K562 (cell line): Measurements from ENCODE around the gene EIF4EBP2. TPM values are rescaled to one million over a fixed set of nuclear protein-coding genes. Genes with fewer than 3 reads are reported as not detected.

Experiments used
- ELF4 ChIP-seq: fragments of 450-650 bp; formaldehyde crosslinking; IDR thresholded peaks from 2 replicates; pipeline ENCODE4 v1.4.0; 2022; ENCODE audit warnings: missing genetic modification characterization
- FOS ChIP-seq: IDR thresholded peaks from 3 replicates; pipeline ENCODE4 v1.6.1; 2011; ENCODE audit not compliant: insufficient read length; ENCODE audit errors: extremely low read depth
- GABPA ChIP-seq: fragments of 200-800 bp; sonication (Bioruptor generic); conservative IDR thresholded peaks from 2 replicates; pipeline ENCODE4 v1.6.1; 2016; ENCODE audit warnings: low read depth, missing genetic modification characterization, missing compliant biosample characterization
- KDM2B ChIP-seq: fragments of 250-450 bp; sonication (Bioruptor Pico); IDR thresholded peaks from 2 replicates; pipeline ENCODE4 v1.8.0; 2021; ENCODE audit warnings: mild to moderate bottlenecking, moderate library complexity
- MECOM ChIP-seq: fragments of 250-450 bp; sonication (Bioruptor Pico); IDR thresholded peaks from 2 replicates; pipeline ENCODE4 v1.8.0; 2022; ENCODE audit warnings: inconsistent platforms
- MYBL2 ChIP-seq, 2 experiments: fragments of 450-650 bp in 1 of 2; sonication (generic) in 1 of 2; formaldehyde crosslinking in 1 of 2; IDR thresholded peaks; 2 replicates each; pipeline versions ENCODE4 v1.6.1 to v1.8.1; 2017 to 2022; ENCODE audit warnings: borderline replicate concordance in 1 of 2, inconsistent platforms in 1 of 2, low read depth in 1 of 2, mild to moderate bottlenecking in 1 of 2, missing genetic modification reagents in 1 of 2, moderate library complexity in 1 of 2
- NCOA6 ChIP-seq: fragments of 450-650 bp; IDR thresholded peaks from 2 replicates; pipeline ENCODE4 v1.6.1; 2017; ENCODE audit warnings: mild to moderate bottlenecking
- NEUROD1 ChIP-seq: fragments of 150-350 bp; IDR thresholded peaks from 2 replicates; pipeline ENCODE4 v1.6.1; 2014; ENCODE audit warnings: borderline replicate concordance, low read length, low read depth; ENCODE audit not compliant: partially characterized antibody
- PURB ChIP-seq: sonication (generic); formaldehyde crosslinking; IDR thresholded peaks from 2 replicates; pipeline ENCODE4 v1.9.0; 2021; ENCODE audit warnings: low read depth, mild to moderate bottlenecking, missing genetic modification reagents
- RAD51 ChIP-seq: fragments of 450-650 bp; IDR thresholded peaks from 2 replicates; pipeline ENCODE4 v1.7.1; 2016; ENCODE audit warnings: low read depth, mild to moderate bottlenecking, borderline replicate concordance
- RBFOX2 ChIP-seq: fragments of 200-400 bp; formaldehyde crosslinking; IDR thresholded peaks from 2 replicates; pipeline ENCODE4 v1.6.1; 2017; ENCODE audit warnings: low read depth, mild to moderate bottlenecking, low read length, moderate library complexity
- XRCC5 ChIP-seq: fragments of 200-400 bp; formaldehyde crosslinking; IDR thresholded peaks from 2 replicates; pipeline ENCODE4 v1.6.1; 2017; ENCODE audit warnings: low read depth, mild to moderate bottlenecking, low read length
- ZBED1 ChIP-seq: IDR thresholded peaks from 2 replicates; pipeline ENCODE4 v1.6.1; 2014
- ZNF445 ChIP-seq: fragments of 250-450 bp; sonication (Bioruptor Pico); IDR thresholded peaks from 2 replicates; pipeline ENCODE4 v1.4.0; 2020; ENCODE audit warnings: low read depth, mild to moderate bottlenecking, moderate library complexity
- polyA plus RNA-seq, 8 experiments: library from polyadenylated mRNA; depleted of rRNA in 4 of 8; stranded (reverse) in 5 of 8; unstranded in 3 of 8; fragments of >200 nt; fragmentation: Nextera tagmentation in 2 of 8; fragmentation: Illumina TruSeq in 1 of 8; extraction: Ambion mirVana in 2 of 8; extraction: Trizol in 1 of 8; gene quantifications; 2 replicates each; pipeline versions ENCODE4 v1.2.1 to v1.2.3, GENCODE V29; 2011 to 2014; ENCODE audit warnings: inconsistent platforms in 1 of 8, missing spikeins in 1 of 8
- total RNA-seq, 7 experiments: library from RNA; depleted of rRNA in 6 of 7; stranded (reverse); fragments of >200 nt in 6 of 7; fragmentation: Illumina TruSeq in 2 of 7; extraction: Trizol in 2 of 7; gene quantifications; 2 replicates each; pipeline versions ENCODE4 v1.2.1 to v1.2.3, GENCODE V29; 2011 to 2021; ENCODE audit warnings: low replicate concordance in 1 of 7
- TF ChIP-seq, protein P1 (sequence below): IDR thresholded peaks from 2 replicates; pipeline ENCODE4 v1.6.1; 2012; ENCODE audit warnings: low read depth, low read length, improper control_type of control experiment, borderline replicate concordance
- TF ChIP-seq, protein P2 (sequence below): fragments of 250-450 bp; sonication (Bioruptor Pico); IDR thresholded peaks from 2 replicates; pipeline ENCODE4 v1.4.0; 2020
- TF ChIP-seq, protein P3 (sequence below): fragments of 250-450 bp; sonication (Bioruptor Pico); IDR thresholded peaks from 2 replicates; pipeline ENCODE4 v1.8.0; 2022; ENCODE audit warnings: inconsistent platforms, mild to moderate bottlenecking, moderate library complexity, borderline replicate concordance
- TF ChIP-seq, protein P4 (sequence below): fragments of 250-450 bp; sonication (Bioruptor Pico); IDR thresholded peaks from 2 replicates; pipeline ENCODE4 v1.8.0; 2022; ENCODE audit warnings: moderate library complexity, mild to moderate bottlenecking, inconsistent platforms

Gene EIF4EBP2
- total and polyA plus RNA-seq, 9 of the 15 experiments (the other 6 are each of a cell fraction or from before 2014, with no cell fraction given), result 16.1 to 67.5 (median 38.3) TPM

DNA sequence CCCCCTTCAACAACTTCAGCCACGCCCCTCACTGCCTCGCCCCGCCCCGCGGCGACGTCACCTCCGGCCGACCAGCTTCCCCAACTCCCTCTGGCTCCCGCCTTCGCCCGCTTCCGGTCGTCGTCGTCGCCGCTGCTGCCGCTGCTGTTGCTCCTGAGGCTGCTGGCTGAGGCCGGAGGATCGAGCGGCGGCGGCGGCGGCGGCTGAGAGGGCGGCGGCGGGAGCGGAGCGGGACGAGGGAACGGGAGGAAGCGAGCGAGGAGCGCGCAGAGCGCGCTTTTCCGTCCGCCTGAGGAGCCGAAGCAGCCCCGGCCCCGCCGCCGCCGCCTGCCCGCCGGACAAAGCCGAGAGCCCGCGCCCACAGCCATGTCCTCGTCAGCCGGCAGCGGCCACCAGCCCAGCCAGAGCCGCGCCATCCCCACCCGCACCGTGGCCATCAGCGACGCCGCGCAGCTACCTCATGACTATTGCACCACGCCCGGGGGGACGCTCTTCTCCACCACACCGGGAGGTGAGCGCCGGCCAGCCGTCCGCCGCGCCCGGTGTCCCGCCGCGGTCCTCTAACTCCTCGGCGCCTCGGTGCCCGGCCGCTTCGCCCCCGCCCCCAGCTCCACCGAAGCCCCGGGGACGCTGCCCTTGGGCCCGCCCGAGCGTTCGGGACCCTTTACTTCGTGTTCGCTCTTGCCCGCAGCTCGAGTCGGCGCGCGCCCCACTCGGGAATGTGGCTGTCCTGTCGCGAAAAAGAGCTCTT is at the start of gene EIF4EBP2 (continued):
- TF ChIP-seq, protein P1, sequence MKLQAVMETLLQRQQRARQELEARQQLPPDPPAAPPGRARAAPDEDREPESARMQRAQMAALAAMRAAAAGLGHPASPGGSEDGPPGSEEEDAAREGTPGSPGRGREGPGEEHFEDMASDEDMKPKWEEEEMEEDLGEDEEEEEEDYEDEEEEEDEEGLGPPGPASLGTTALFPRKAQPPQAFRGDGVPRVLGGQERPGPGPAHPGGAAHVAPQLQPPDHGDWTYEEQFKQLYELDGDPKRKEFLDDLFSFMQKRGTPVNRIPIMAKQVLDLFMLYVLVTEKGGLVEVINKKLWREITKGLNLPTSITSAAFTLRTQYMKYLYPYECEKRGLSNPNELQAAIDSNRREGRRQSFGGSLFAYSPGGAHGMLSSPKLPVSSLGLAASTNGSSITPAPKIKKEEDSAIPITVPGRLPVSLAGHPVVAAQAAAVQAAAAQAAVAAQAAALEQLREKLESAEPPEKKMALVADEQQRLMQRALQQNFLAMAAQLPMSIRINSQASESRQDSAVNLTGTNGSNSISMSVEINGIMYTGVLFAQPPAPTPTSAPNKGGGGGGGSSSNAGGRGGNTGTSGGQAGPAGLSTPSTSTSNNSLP, result no peak
- no peak for TF ChIP-seq ZNF445
- TF ChIP-seq RAD51, result no peak
- no peak for TF ChIP-seq ZBED1
- TF ChIP-seq MECOM, result no peak
- TF ChIP-seq NEUROD1, result peak; percentile 32
- TF ChIP-seq PURB (CRISPR knock-in tag), result no peak
- TF ChIP-seq MYBL2 (IDR thresholded peaks at IDR 0.05; ENCODE audit: low read depth), result no peak
- TF ChIP-seq MYBL2 (CRISPR knock-in tag; IDR thresholded peaks at IDR 0.05; ENCODE audit: borderline replicate concordance), result no peak
- TF ChIP-seq, protein P2, sequence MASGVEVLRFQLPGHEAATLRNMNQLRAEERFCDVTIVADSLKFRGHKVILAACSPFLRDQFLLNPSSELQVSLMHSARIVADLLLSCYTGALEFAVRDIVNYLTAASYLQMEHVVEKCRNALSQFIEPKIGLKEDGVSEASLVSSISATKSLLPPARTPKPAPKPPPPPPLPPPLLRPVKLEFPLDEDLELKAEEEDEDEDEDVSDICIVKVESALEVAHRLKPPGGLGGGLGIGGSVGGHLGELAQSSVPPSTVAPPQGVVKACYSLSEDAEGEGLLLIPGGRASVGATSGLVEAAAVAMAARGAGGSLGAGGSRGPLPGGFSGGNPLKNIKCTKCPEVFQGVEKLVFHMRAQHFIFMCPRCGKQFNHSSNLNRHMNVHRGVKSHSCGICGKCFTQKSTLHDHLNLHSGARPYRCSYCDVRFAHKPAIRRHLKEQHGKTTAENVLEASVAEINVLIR (CRISPR knock-in tag), result peak; percentile 79
- TF ChIP-seq, protein P3, sequence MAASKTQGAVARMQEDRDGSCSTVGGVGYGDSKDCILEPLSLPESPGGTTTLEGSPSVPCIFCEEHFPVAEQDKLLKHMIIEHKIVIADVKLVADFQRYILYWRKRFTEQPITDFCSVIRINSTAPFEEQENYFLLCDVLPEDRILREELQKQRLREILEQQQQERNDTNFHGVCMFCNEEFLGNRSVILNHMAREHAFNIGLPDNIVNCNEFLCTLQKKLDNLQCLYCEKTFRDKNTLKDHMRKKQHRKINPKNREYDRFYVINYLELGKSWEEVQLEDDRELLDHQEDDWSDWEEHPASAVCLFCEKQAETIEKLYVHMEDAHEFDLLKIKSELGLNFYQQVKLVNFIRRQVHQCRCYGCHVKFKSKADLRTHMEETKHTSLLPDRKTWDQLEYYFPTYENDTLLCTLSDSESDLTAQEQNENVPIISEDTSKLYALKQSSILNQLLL (CRISPR knock-in tag), result no peak
- TF ChIP-seq, protein P4, sequence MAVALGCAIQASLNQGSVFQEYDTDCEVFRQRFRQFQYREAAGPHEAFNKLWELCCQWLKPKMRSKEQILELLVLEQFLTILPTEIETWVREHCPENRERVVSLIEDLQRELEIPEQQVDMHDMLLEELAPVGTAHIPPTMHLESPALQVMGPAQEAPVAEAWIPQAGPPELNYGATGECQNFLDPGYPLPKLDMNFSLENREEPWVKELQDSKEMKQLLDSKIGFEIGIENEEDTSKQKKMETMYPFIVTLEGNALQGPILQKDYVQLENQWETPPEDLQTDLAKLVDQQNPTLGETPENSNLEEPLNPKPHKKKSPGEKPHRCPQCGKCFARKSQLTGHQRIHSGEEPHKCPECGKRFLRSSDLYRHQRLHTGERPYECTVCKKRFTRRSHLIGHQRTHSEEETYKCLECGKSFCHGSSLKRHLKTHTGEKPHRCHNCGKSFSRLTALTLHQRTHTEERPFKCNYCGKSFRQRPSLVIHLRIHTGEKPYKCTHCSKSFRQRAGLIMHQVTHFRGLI (CRISPR knock-in tag), result no peak
- TF ChIP-seq RBFOX2, result peak; percentile 98
- TF ChIP-seq XRCC5, result no peak
- peak; percentile 96 for TF ChIP-seq GABPA (tag)
- TF ChIP-seq NCOA6, result no peak
- TF ChIP-seq FOS, result no peak
- TF ChIP-seq ELF4 (CRISPR knock-in tag), result 0 out of 2 replicates have a peak, but pooled peaks have one; percentile 19
- TF ChIP-seq KDM2B, result 0 out of 2 replicates have a peak, but pooled peaks have one; percentile 77
